Common myeloid progenitor, CD34-positive (primary cell): ENCODE results near the gene WNT6.

Experiments used
- CTCF ChIA-PET: fragments of 350-600 bp; sonication (Branson Sonifier 250); formaldehyde crosslinking; loops from one replicate; lab custom pipeline; 2021; ENCODE audit warnings: antibody characterized with exemption; lab: Charles Lee
- POLR2A ChIA-PET: fragments of 350-600 bp; sonication (Branson Sonifier 250); formaldehyde crosslinking; loops from one replicate; lab custom pipeline; 2021; ENCODE audit warnings: antibody characterized with exemption; lab: Charles Lee
- DNase-seq, 3 donors: peaks; one replicate each; pipeline versions ENCODE4 v3.0.0 to v3.0.0-alpha.2; 2013
- H3K27ac ChIP-seq, 2 experiments: 1 replicate in 1 of 2; 2 replicates in 1 of 2; pipeline ENCODE4 v1.7.0; 2013; ENCODE audit warnings: inconsistent platforms in 2 of 2, low read length in 2 of 2, mild to moderate bottlenecking in 2 of 2, low read depth in 1 of 2, moderate library complexity in 1 of 2; ENCODE audit not compliant: severe bottlenecking in 2 of 2, insufficient read depth in 1 of 2, poor library complexity in 1 of 2
- H3K27me3 ChIP-seq, 5 experiments: replicated peaks in 2 of 5; 1 replicate in 3 of 5; 2 replicates in 2 of 5; pipeline versions ENCODE4 v1.6.1 to v1.7.0; 2013; ENCODE audit warnings: low read length in 4 of 5, mild to moderate bottlenecking in 2 of 5, moderate library complexity in 2 of 5, inconsistent platforms in 1 of 5; ENCODE audit not compliant: insufficient read depth in 5 of 5, control insufficient read depth in 4 of 5
- H3K36me3 ChIP-seq, 4 experiments: 1 replicate in 2 of 4; 2 replicates in 2 of 4; pipeline versions ENCODE4 v1.6.1 to v1.7.0; 2013; ENCODE audit warnings: low read length in 3 of 4, control low read depth in 1 of 4, mild to moderate bottlenecking in 1 of 4; ENCODE audit not compliant: control insufficient read depth in 4 of 4, insufficient read depth in 4 of 4
- H3K4me1 ChIP-seq, 4 experiments: 1 replicate in 3 of 4; 2 replicates in 1 of 4; pipeline versions ENCODE4 v1.6.1 to v1.7.1; 2013; ENCODE audit warnings: low read length in 3 of 4, mild to moderate bottlenecking in 3 of 4, control low read depth in 1 of 4, inconsistent platforms in 1 of 4, moderate library complexity in 1 of 4; ENCODE audit not compliant: control insufficient read depth in 4 of 4, insufficient read depth in 4 of 4; ENCODE audit errors: control extremely low read depth in 1 of 4
- H3K4me3 ChIP-seq, 7 experiments: 1 replicate in 4 of 7; 2 replicates in 3 of 7; pipeline versions ENCODE4 v1.5.1 to v1.7.0; 2013; ENCODE audit warnings: mild to moderate bottlenecking in 7 of 7, low read length in 6 of 7, moderate library complexity in 6 of 7, inconsistent platforms in 2 of 7, low read depth in 2 of 7, control low read depth in 1 of 7; ENCODE audit not compliant: insufficient read depth in 4 of 7, control insufficient read depth in 1 of 7; ENCODE audit errors: extremely low read depth in 1 of 7
- H3K9me3 ChIP-seq, 5 experiments: 1 replicate in 4 of 5; 2 replicates in 1 of 5; pipeline versions ENCODE4 v1.6.1 to v1.7.1; 2013; ENCODE audit warnings: low read length in 4 of 5, mild to moderate bottlenecking in 2 of 5, inconsistent platforms in 1 of 5, low read depth in 1 of 5, moderate library complexity in 1 of 5; ENCODE audit not compliant: control insufficient read depth in 4 of 5, insufficient read depth in 2 of 5; ENCODE audit errors: control extremely low read depth in 1 of 5
- WGBS: methylation state at CpG from one replicate; pipeline ENCODE4 v1.1.5; 2013; ENCODE audit not compliant: insufficient coverage; 5-methylcytosine and 5-hydroxymethylcytosine counted together

WNT6 gene

GRCh38 chr2:218895326-218895725 is 35.7 kb downstream of the WNT6 start:
- Histone ChIP-seq H3K27ac (no peak overlapping the region), H3K36me3 (no peaks in the 10 kb centered on the region), H3K4me3 (no peak overlapping the region), H3K27me3 (peaks cover 12 to 53% (median 27%) of the 10 kb centered on the region in 5 experiments), H3K4me1 (peaks cover 1 to 72% (median 52%) of the 10 kb centered on the region in 4 experiments), H3K9me3 (no peaks in the 10 kb centered on the region)
- CTCF ChIA-PET: interaction anchor here (4.0 to 29.0 kb wide), 3 partner anchors 17 to 43 kb away, joined by 28 to 923 read pairs (median 94); partner anchors contain the start of genes WNT10A and WNT6
- WGBS: no CpG with 5 or more reads among the region's 3 CpGs
- no peak for DNase-seq
- POLR2A ChIA-PET: interaction anchor here (1.5 kb wide), 1 partner anchor 12 kb away, joined by 4 read pairs; no protein-coding TSS in a partner anchor

- CTCF ChIA-PET: interaction anchor here (0.8 to 29.0 kb wide), 5 partner anchors 17 to 185 kb away, joined by 3 to 923 read pairs (median 28); partner anchors contain the start of genes CDK5R2, TTLL4, WNT10A and WNT6
- no peaks in the 10 kb centered on the region for H3K9me3 ChIP-seq
- H3K27ac ChIP-seq: no peak overlapping the region
- DNase-seq: no peak
- peaks cover 1 to 72% (median 52%) of the 10 kb centered on the region in 4 experiments for H3K4me1 ChIP-seq
- POLR2A ChIA-PET: interaction anchor here (1.5 to 3.0 kb wide), 2 partner anchors 13 to 19 kb away, joined by 4 to 19 read pairs; no protein-coding TSS in a partner anchor
- H3K4me3 ChIP-seq: peak overlapping the region in 2 of 7 experiments; percentile 11 to 45
- WGBS: 34% methylated on average over 8 of the region's 8 CpGs
- peaks cover 18 to 59% (median 29%) of the 10 kb centered on the region in 5 experiments for H3K27me3 ChIP-seq
- no peaks in the 10 kb centered on the region for H3K36me3 ChIP-seq
Observed at GRCh38 chr2:218895759-218896500, 36.3 kb downstream of the WNT6 start.

GRCh38 chr2:218896501-218897393 is 37.1 kb downstream of the WNT6 start:
- H3K36me3 ChIP-seq: no peaks in the 10 kb centered on the region
- POLR2A ChIA-PET: interaction anchor here (0.7 to 3.0 kb wide), 3 partner anchors 14 to 20 kb away, joined by 3 to 19 read pairs (median 4); no protein-coding TSS in a partner anchor
- peaks cover 1 to 70% (median 51%) of the 10 kb centered on the region in 4 experiments for H3K4me1 ChIP-seq
- H3K27me3 ChIP-seq: peaks cover 18 to 67% (median 30%) of the 10 kb centered on the region in 5 experiments
- no peaks in the 10 kb centered on the region for H3K9me3 ChIP-seq
- CTCF ChIA-PET: interaction anchor here (0.5 to 29.0 kb wide), 11 partner anchors 18 to 186 kb away, joined by 3 to 923 read pairs (median 4); partner anchors contain the start of genes CDK5R2, TTLL4, WNT10A and WNT6
- 0% methylated on average over 15 of the region's 40 CpGs for WGBS
- peak overlapping the region in 1 of 2 experiments; percentile 60 for H3K27ac ChIP-seq
- DNase-seq: peak; percentile 89 to 98 (median 98)
- H3K4me3 ChIP-seq: peak overlapping the region in 5 of 7 experiments; percentile 35 to 72 (median 57)

GRCh38 chr2:218897394-218898108 is 37.9 kb downstream of the WNT6 start:
- Histone ChIP-seq H3K27me3 (peaks cover 18 to 73% (median 30%) of the 10 kb centered on the region in 5 experiments), H3K27ac (no peak overlapping the region), H3K9me3 (no peaks in the 10 kb centered on the region), H3K36me3 (no peaks in the 10 kb centered on the region), H3K4me3 (peak overlapping the region in 5 of 7 experiments; percentile 35 to 72 (median 57)), H3K4me1 (peaks cover 1 to 62% (median 44%) of the 10 kb centered on the region in 4 experiments)
- no peak for DNase-seq
- WGBS: 3% methylated on average over 16 of the region's 34 CpGs
- ChIA-PET POLR2A (interaction anchor here (1.1 to 3.0 kb wide), 2 partner anchors 18 to 21 kb away, joined by 4 to 19 read pairs; no protein-coding TSS in a partner anchor), CTCF (interaction anchor here (0.5 to 29.0 kb wide), 15 partner anchors 9 to 210 kb away, joined by 3 to 923 read pairs (median 4); partner anchors contain the start of genes WNT10A and WNT6)

GRCh38 chr2:218898109-218898878 is 38.7 kb downstream of the WNT6 start:
- 3% methylated on average over 42 of the region's 52 CpGs for WGBS

More at GRCh38 chr2:218898109-218898878, 38.7 kb downstream of the WNT6 start:
- POLR2A ChIA-PET: interaction anchor here (1.1 to 3.0 kb wide), 2 partner anchors 18 to 22 kb away, joined by 4 to 19 read pairs; no protein-coding TSS in a partner anchor
- Histone ChIP-seq H3K27me3 (peaks cover 18 to 73% (median 30%) of the 10 kb centered on the region in 5 experiments), H3K36me3 (no peaks in the 10 kb centered on the region), H3K9me3 (no peaks in the 10 kb centered on the region), H3K4me3 (peak overlapping the region in 3 of 7 experiments; percentile 3 to 72 (median 57)), H3K4me1 (peaks cover 1 to 54% (median 37%) of the 10 kb centered on the region in 4 experiments), H3K27ac (no peak overlapping the region)
- peak; percentile 51 to 69 (median 68) for DNase-seq
- CTCF ChIA-PET: interaction anchor here (0.6 to 29.0 kb wide), 14 partner anchors 9 to 211 kb away, joined by 3 to 923 read pairs (median 4); partner anchors contain the start of genes WNT10A and WNT6
